GM21367 (cell line): Measurements from ENCODE around the gene ADAMTS10.
"Not testable (repeated sequence)": the region's sequence is repeated elsewhere in the genome, so short reads cannot be mapped to it uniquely, and the experiment has no call there.

ENCODE experiments used
- ATAC-seq: cut with Tn5 transposase; IDR thresholded peaks from one replicate; pipeline ENCODE4 v1.9.1; 2021; ENCODE audit not compliant: unreplicated experiment

The ADAMTS10 gene

DNA sequence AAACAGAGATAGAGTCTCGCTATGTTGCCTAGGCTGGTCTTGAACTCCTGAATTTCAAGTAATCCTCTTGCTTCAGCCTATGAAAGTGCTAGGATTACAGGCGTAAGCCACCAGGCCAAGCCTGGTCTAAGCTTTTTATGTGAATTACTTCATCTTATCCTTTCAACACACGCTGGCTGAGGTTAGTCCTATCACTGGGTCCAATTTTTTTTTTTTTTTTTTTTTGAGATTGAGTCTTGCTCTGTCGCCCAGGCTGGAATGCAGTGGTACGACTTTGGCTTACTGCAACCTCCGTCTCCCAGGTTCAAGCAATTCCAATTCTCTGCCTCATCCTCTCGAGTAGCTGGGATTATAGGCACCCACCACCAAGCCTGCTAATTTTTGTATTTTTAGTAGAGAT lies 43.7 kb downstream of the ADAMTS10 start:
- ATAC-seq = no peak

DNA sequence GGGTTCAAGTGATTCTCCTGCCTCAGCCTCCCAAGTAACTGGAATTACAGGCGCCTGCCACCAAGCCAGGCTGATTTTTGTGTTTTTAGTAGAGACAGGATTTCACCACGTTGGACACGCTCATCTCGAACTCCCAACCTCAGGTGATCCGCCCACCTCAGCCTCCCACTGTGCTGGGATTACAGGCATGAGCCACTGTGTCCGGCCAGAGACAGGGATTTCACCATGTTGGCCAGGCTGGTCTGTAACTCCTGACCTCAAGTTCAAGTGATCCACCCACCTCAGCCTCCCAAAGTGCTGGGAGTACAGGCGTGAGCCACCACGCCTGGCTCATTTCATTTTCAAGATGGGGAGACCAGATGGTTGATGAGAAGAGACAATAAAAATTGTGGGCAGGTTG lies 45.6 kb downstream of the ADAMTS10 start:
- ATAC-seq = not testable (repeated sequence)

GRCh38 chr19:8561075-8561764 lies 49.3 kb downstream of the ADAMTS10 start:
- ATAC-seq = no peak

DNA sequence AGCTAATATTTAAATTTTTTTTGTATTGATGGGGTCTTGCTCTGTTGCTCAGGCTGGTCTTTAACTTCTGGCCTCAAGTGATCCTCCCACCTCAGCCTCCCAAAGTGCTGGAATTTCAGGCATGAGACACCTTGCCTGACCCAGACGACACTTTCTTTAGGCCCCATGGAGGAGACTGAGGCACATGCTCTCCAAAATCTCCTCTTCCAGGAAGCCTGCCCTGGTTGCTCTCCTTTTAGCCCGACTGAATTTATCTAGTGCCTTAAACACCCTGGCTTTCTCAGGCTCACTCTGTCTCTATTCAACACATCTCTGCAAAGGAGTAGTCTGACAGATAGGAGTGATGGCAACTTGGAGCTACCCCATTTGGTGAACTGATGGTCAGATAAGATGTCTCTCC lies 52.2 kb downstream of the ADAMTS10 start:
- no peak for ATAC-seq

DNA sequence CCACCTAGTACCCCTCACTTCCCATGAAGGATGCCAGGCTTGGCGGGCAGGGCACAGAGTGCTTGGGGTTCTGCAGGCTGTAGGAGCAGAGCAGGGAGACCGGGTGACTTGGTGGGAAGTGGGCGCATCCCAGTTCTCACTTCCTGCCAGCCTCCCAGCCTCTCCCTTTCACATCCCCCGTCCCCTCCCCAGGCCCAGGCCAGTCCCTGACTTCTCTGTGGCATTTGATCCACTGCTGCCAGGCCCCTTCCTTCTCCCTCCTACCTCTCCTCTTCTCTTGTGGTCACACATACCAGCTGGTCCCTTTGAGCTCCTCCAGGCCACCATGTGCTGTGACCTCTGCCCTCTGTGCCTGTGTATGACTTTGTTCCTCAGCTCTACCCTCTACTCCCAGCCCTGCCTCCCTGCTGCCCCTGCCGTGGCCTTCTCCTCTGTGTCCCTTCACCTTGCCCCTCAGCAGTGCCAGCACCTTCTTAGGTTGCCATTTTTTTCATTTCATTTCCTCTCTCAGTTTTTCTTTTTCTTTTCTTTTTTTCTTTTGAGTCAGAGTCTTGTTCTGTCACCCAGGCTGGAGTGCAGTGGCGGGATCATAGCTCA lies 52.8 kb downstream of the ADAMTS10 start:
- ATAC-seq = no peak

- not testable (repeated sequence) for ATAC-seq
Observed at GRCh38 chr19:8553729-8554128, 56.8 kb downstream of the ADAMTS10 start.

- no peak for ATAC-seq
Observed at GRCh38 chr19:8552810-8553209, 57.7 kb downstream of the ADAMTS10 start.

GRCh38 chr19:8550070-8550469 lies 60.4 kb downstream of the ADAMTS10 start:
- ATAC-seq = no peak

- ATAC-seq = no peak
Observed at GRCh38 chr19:8545743-8546142, 64.8 kb downstream of the ADAMTS10 start.

DNA sequence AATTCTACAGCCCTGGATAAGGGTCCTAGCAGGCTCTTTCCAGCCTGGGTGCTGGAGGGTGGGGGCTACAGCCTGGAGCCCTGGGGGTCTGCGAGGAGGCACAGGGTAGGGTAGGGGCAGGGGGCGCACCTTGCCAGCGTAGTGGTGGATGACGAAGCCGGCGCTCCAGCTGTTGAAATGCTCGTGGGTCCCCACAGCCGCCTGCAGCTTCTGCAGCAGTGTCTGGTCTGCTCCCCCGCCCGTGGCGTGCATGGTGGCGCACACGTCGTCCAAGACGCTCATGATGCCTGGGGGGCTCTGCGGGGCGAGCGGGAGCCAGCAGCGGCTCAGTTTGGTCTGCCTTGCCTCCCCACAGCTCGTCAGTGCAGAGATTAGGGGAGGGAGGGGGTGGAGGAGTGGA lies 66.3 kb downstream of the ADAMTS10 start:
- no peak for ATAC-seq

DNA sequence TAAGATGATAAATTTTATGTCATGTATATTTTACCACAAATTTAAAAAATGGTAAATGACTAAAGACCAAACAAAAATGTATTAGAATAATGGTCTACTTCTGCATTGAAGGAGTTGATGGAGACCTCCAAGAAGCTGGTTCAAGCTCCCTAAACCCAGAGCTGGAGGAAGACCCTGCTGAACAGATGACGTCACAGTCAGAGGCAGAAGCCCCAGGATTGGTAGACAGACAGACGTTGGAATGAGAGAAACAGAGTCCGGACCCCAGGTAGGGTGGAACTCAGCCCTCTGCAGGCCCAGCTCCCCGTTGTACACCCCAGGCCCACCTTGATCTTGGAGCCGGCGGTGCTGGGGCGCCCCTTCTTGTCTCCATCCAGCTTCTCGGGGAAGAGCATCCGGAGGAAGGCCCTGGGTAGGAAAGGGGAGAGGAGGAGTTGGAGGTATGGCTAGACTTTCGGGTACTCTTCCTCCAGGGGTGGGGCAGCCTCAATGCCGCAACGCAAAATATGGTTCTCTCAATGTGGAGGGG lies 70.8 kb downstream of the ADAMTS10 start:
- no peak for ATAC-seq

- ATAC-seq = no peak
Observed at GRCh38 chr19:8537099-8537498, 73.4 kb downstream of the ADAMTS10 start.

DNA sequence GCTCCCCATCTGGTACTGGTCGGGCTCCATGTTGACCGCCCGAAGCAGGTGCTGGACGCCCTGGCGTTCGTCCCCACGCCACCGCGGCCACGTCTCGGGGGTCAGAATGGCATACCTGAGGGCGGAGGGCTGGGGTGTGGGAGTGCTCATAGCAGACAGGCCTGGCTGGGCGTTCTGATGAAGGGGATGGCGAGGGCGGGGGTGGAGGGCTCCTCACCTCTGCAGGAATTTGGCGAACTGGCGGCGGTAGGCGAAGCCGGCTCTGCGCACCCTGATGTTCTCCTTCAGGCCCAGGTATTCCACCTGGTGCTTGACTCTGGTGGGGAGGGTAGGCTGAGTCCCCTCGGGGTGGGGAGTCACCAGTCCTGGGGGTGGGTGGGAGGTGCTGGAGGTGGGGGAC lies 74.2 kb downstream of the ADAMTS10 start:
- no peak for ATAC-seq

GRCh38 chr19:8532225-8532624 lies 78.3 kb downstream of the ADAMTS10 start:
- no peak for ATAC-seq

DNA sequence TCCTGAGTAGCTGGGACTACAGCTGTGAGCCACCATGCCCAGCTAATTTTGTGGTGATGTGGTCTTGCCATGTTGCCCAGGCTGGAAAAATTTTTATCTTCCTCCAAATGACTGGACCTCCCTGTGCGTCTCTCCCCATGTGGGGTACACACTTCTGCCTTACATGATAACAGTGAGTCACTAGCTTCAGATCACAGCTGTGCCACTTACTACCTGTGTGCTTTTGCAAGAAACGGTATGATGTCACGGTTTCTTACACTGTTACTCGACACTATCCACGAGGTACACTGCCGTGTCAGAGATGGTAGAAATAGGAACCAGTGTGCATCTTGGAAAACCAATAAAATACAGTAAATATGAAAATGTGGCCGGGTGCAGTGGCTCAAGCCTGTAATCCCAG lies 79.0 kb downstream of the ADAMTS10 start:
- no peak for ATAC-seq
